ENCODE data around the gene PKM. TPM values are rescaled to one million over a fixed set of nuclear protein-coding genes. Genes with fewer than 3 reads are reported as not detected.
A peak's percentile ranks its signal among the peaks of the same experiment; 100 is the strongest.

The PKM gene
- total and polyA plus RNA-seq, 2 donors from 2014 or later = 799 to 1,124 TPM

GRCh38 chr15:72229947-72230196 is 1.1 kb downstream of the PKM start:
- Histone ChIP-seq H3K9me3 (ENCODE audit: control insufficient read depth in 2 of 3, insufficient read depth in 1 of 3, low read length in 3 of 3) (no peaks in the 10 kb centered on the region), H3K27ac (ENCODE audit: low read depth in 2 of 2, low read length in 2 of 2) (peak overlapping the region; percentile 94 to 98), H3K27me3 (ENCODE audit: control insufficient read depth, insufficient read depth, low read length) (no peaks in the 10 kb centered on the region), H3K4me3 (ENCODE audit: low read length in 3 of 3) (peak overlapping the region; percentile 64 to 99 (median 77)), H3K9ac (ENCODE audit: low read length in 3 of 3) (peak overlapping the region; percentile 28 to 79 (median 49)), H3K36me3 (ENCODE audit: control insufficient read depth in 2 of 3, insufficient read depth in 3 of 3, low read length in 3 of 3) (no peaks in the 10 kb centered on the region), H3K4me1 (ENCODE audit: control insufficient read depth in 2 of 3, insufficient read depth in 2 of 3, low read depth in 1 of 3, low read length in 3 of 3) (peaks cover 3 to 25% (median 15%) of the 10 kb centered on the region in 3 donors)
- intact Hi-C loops (cut with DNase I) = no loop called here
- TF ChIP-seq CTCF (IDR thresholded peaks at IDR 0.05; ENCODE audit: borderline replicate concordance, extremely low read depth, insufficient read depth) = no peak
- no peak for DNase-seq
- no peak for FAIRE-seq

GRCh38 chr15:72229076-72229946 is 1.7 kb downstream of the PKM start:
- no peak for TF ChIP-seq CTCF (IDR thresholded peaks at IDR 0.05; ENCODE audit: borderline replicate concordance, extremely low read depth, insufficient read depth)
- intact Hi-C loops (cut with DNase I) = no loop called here
- Histone ChIP-seq H3K4me1 (ENCODE audit: control insufficient read depth in 2 of 3, insufficient read depth in 2 of 3, low read depth in 1 of 3, low read length in 3 of 3) (peaks cover 3 to 25% (median 15%) of the 10 kb centered on the region in 3 donors), H3K27ac (ENCODE audit: low read depth in 2 of 2, low read length in 2 of 2) (peak overlapping the region; percentile 94 to 98), H3K36me3 (ENCODE audit: control insufficient read depth in 2 of 3, insufficient read depth in 3 of 3, low read length in 3 of 3) (no peaks in the 10 kb centered on the region), H3K4me3 (ENCODE audit: low read length in 3 of 3) (peak overlapping the region; percentile 64 to 99 (median 77)), H3K9ac (ENCODE audit: low read length in 3 of 3) (peak overlapping the region; percentile 49 to 79 (median 66)), H3K27me3 (ENCODE audit: control insufficient read depth, insufficient read depth, low read length) (no peaks in the 10 kb centered on the region), H3K9me3 (ENCODE audit: control insufficient read depth in 2 of 3, insufficient read depth in 1 of 3, low read length in 3 of 3) (no peaks in the 10 kb centered on the region)
- DNase-seq = peak in 4 of 5 donors; percentile 18 to 70 (median 43)
- FAIRE-seq = no peak

GRCh38 chr15:72227720-72228119 is 3.3 kb downstream of the PKM start:
- no peak for FAIRE-seq
- H3K4me1 ChIP-seq (ENCODE audit: control insufficient read depth in 2 of 3, insufficient read depth in 2 of 3, low read depth in 1 of 3, low read length in 3 of 3) = peaks cover 3 to 31% (median 15%) of the 10 kb centered on the region in 3 donors
- peak overlapping the region in 1 of 2 donors; percentile 11 for H3K27ac ChIP-seq (ENCODE audit: low read depth in 2 of 2, low read length in 2 of 2)
- no peak for DNase-seq
- H3K9ac ChIP-seq (ENCODE audit: low read length in 3 of 3) = peak overlapping the region in 1 of 3 donors; percentile 60
- H3K27me3 ChIP-seq (ENCODE audit: control insufficient read depth, insufficient read depth, low read length) = no peaks in the 10 kb centered on the region
- TF ChIP-seq CTCF (IDR thresholded peaks at IDR 0.05; ENCODE audit: borderline replicate concordance, extremely low read depth, insufficient read depth) = no peak
- intact Hi-C loops (cut with DNase I) = no loop called here
- H3K4me3 ChIP-seq (ENCODE audit: low read length in 3 of 3) = peak overlapping the region in 2 of 3 donors; percentile 15 to 47
- H3K9me3 ChIP-seq (ENCODE audit: control insufficient read depth in 2 of 3, insufficient read depth in 1 of 3, low read length in 3 of 3) = no peaks in the 10 kb centered on the region
- H3K36me3 ChIP-seq (ENCODE audit: control insufficient read depth in 2 of 3, insufficient read depth in 3 of 3, low read length in 3 of 3) = peaks cover 0 to 2% (median 0%) of the 10 kb centered on the region in 3 donors

Measured in kidney (tissue), 14 donors.